K562 (cell line): ENCODE results near the gene TUBA1B. TPM values are rescaled to one million over a fixed set of nuclear protein-coding genes. Genes with fewer than 3 reads are reported as not detected.

ENCODE experiments used
- MYNN ChIP-seq, 2 experiments: sonication (generic); formaldehyde crosslinking in 1 of 2; IDR thresholded peaks; 2 replicates each; pipeline versions ENCODE4 v1.5.0 to v1.6.1; 2016 to 2020; ENCODE audit warnings: antibody characterized with exemption in 1 of 2, missing genetic modification reagents in 1 of 2
- SIN3A ChIP-seq, 2 experiments: fragments of 150-350 bp in 1 of 2; IDR thresholded peaks; 2 replicates each; pipeline ENCODE4 v1.6.1; 2011 to 2016; ENCODE audit warnings: borderline replicate concordance in 2 of 2, low read depth in 2 of 2, low read length in 2 of 2, mild to moderate bottlenecking in 2 of 2, moderate library complexity in 2 of 2; ENCODE audit not compliant: control insufficient read depth in 1 of 2
- polyA plus RNA-seq, 8 experiments: library from polyadenylated mRNA; depleted of rRNA in 4 of 8; stranded (reverse) in 5 of 8; unstranded in 3 of 8; fragments of >200 nt; fragmentation: Nextera tagmentation in 2 of 8; fragmentation: Illumina TruSeq in 1 of 8; extraction: Ambion mirVana in 2 of 8; extraction: Trizol in 1 of 8; gene quantifications; 2 replicates each; pipeline versions ENCODE4 v1.2.1 to v1.2.3, GENCODE V29; 2011 to 2014; ENCODE audit warnings: inconsistent platforms in 1 of 8, missing spikeins in 1 of 8
- total RNA-seq, 7 experiments: library from RNA; depleted of rRNA in 6 of 7; stranded (reverse); fragments of >200 nt in 6 of 7; fragmentation: Illumina TruSeq in 2 of 7; extraction: Trizol in 2 of 7; gene quantifications; 2 replicates each; pipeline versions ENCODE4 v1.2.1 to v1.2.3, GENCODE V29; 2011 to 2021; ENCODE audit warnings: low replicate concordance in 1 of 7
- TF ChIP-seq, protein P1 (sequence below): fragments of 250-450 bp; sonication (Bioruptor Pico); IDR thresholded peaks from 2 replicates; pipeline ENCODE4 v1.8.0; 2022; ENCODE audit warnings: inconsistent platforms, mild to moderate bottlenecking, moderate library complexity, borderline replicate concordance
- TF ChIP-seq, protein P2 (sequence below): fragments of 250-450 bp; sonication (Bioruptor Pico); IDR thresholded peaks from 2 replicates; pipeline ENCODE4 v1.5.0; 2021
- TF ChIP-seq, protein P3 (sequence below): sonication (generic); formaldehyde crosslinking; IDR thresholded peaks from 2 replicates; pipeline ENCODE4 v1.8.0; 2022; ENCODE audit warnings: missing genetic modification reagents, mild to moderate bottlenecking, moderate library complexity, borderline replicate concordance

The TUBA1B gene
- total and polyA plus RNA-seq, 9 of the 15 experiments (the other 6 are each of a cell fraction or from before 2014, with no cell fraction given) = 2,189 to 4,624 (median 2,628) TPM

DNA sequence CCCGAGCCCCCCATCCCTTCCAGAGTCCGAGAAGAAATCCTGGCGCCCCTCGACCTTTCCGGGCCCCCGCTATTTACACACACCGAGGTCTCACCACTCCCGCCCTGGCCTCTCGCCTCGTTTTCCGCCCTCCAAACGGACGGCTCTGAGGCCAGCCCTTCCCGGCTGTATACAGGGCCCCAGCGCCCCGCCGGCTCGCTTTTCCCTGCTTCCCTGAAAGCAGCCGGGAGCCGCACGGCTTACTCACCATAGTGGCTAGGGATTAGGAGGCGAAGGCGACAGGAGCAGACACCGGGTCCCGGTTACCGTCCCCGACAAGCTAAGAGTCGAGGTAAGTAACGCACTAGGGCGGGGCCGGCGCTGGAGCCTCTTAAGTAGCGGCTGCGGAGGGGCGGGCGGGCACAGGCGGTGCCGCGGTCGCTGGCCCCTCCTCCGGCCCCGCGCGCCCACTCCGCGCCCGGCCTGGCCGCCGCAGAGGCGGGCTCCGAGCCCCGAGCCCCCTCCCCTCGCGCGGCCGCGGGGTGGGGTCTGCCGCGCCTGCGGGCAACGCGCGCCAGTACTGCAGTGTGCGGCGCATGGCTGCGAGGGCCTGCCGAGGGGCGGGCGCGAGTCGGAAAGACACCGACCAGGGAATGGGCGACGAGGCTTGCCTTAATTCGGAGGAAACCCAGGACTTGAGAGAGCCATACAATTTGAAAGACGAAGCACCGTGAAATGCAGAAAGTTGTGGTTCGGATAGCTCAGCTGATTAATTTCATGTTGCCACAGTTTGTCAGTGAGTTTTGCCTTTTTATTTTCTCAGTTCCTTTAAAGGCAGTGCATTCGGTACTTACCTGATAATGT is at the start of gene TUBA1B (continued):
- TF ChIP-seq, protein P1, sequence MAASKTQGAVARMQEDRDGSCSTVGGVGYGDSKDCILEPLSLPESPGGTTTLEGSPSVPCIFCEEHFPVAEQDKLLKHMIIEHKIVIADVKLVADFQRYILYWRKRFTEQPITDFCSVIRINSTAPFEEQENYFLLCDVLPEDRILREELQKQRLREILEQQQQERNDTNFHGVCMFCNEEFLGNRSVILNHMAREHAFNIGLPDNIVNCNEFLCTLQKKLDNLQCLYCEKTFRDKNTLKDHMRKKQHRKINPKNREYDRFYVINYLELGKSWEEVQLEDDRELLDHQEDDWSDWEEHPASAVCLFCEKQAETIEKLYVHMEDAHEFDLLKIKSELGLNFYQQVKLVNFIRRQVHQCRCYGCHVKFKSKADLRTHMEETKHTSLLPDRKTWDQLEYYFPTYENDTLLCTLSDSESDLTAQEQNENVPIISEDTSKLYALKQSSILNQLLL (CRISPR knock-in tag) = no peak
- TF ChIP-seq, protein P2, sequence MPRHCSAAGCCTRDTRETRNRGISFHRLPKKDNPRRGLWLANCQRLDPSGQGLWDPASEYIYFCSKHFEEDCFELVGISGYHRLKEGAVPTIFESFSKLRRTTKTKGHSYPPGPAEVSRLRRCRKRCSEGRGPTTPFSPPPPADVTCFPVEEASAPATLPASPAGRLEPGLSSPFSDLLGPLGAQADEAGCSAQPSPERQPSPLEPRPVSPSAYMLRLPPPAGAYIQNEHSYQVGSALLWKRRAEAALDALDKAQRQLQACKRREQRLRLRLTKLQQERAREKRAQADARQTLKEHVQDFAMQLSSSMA (CRISPR knock-in tag) = peak; percentile 17; the same call in 1 of the 2 replicates
- TF ChIP-seq, protein P3, sequence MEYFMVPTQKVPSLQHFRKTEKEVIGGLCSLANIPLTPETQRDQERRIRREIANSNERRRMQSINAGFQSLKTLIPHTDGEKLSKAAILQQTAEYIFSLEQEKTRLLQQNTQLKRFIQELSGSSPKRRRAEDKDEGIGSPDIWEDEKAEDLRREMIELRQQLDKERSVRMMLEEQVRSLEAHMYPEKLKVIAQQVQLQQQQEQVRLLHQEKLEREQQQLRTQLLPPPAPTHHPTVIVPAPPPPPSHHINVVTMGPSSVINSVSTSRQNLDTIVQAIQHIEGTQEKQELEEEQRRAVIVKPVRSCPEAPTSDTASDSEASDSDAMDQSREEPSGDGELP = peak; percentile 55
- peak in 1 of 2 experiments; percentile 78; a peak in 3 of 4 replicates for TF ChIP-seq SIN3A (IDR thresholded peaks at IDR 0.05; ENCODE audit: borderline replicate concordance in 2 of 2, control insufficient read depth in 1 of 2, low read depth in 2 of 2, low read length in 2 of 2)
- TF ChIP-seq MYNN (IDR thresholded peaks at IDR 0.05) = peak; percentile 41; the same call in 1 of the 2 replicates
- TF ChIP-seq MYNN (CRISPR knock-in tag; IDR thresholded peaks at IDR 0.05) = no peak
